Retinal pigment epithelial cell (primary cell): Measurements from ENCODE around the gene CFAP298.
A peak's percentile ranks its signal among the peaks of the same experiment; 100 is the strongest.
"Not testable (repeated sequence)": the region's sequence is repeated elsewhere in the genome, so short reads cannot be mapped to it uniquely, and the experiment has no call there.

Experiments
- DNase-seq: peaks from one replicate; pipeline ENCODE4 v3.0.0-alpha.2; 2010; ENCODE audit warnings: low read depth
- H3K4me3 ChIP-seq: 2 replicates; pipeline ENCODE4 v1.5.1; 2011; ENCODE audit warnings: mild to moderate bottlenecking, low read length, control low read depth, moderate library complexity
- TF ChIP-seq, protein P1 (sequence below): conservative IDR thresholded peaks from 2 replicates; pipeline ENCODE4 v1.5.1; 2011; ENCODE audit warnings: low read depth, low read length, control low read depth, inconsistent platforms

Gene CFAP298

DNA sequence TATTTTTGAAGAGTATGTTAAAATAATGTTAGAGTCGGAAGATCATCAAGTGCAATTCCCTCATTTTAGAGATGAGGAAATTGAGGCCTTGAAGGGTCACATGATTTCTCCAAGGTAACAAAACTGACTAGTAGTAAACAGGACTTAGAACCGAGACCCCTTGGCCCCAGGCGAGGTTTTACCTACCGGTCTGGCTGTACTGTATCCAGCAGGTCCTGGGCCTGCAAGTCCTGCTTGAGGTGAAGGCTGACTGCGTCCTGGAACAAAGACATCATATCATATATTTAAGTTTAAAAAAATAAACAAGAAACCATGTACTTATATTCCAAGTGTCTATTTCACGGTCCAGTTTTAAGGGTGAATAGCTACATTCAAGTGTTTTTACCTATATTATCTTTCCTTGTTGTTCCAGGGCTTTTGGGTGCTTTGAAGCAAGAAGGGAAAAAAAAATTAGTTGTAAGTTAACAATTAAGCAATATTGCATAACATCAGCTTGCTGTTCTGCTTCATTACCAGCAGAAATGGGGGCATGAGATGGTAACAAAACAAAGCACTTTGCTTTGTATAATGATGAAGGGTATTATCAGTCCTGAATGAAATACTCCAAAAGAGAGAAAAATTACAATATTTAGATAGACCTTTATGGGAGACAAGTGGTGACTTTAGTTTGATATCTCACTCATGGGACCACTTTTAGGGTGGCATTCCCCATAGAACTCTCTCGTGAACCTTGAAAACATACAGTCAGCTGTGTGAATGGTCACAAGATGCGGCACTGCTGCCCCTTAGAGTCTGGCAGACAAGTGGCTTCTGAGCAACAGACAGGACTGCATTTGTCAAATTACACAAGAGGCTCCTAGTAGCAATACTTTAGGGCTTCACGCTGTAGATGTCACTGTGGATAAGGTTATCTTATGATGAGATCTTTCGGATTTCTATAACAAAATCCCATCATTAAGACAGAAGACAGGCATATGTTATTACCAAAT is 29.8 kb upstream of the CFAP298 start:
- no peak for DNase-seq
- H3K4me3 ChIP-seq, result no peak overlapping the region
- TF ChIP-seq, protein P1, sequence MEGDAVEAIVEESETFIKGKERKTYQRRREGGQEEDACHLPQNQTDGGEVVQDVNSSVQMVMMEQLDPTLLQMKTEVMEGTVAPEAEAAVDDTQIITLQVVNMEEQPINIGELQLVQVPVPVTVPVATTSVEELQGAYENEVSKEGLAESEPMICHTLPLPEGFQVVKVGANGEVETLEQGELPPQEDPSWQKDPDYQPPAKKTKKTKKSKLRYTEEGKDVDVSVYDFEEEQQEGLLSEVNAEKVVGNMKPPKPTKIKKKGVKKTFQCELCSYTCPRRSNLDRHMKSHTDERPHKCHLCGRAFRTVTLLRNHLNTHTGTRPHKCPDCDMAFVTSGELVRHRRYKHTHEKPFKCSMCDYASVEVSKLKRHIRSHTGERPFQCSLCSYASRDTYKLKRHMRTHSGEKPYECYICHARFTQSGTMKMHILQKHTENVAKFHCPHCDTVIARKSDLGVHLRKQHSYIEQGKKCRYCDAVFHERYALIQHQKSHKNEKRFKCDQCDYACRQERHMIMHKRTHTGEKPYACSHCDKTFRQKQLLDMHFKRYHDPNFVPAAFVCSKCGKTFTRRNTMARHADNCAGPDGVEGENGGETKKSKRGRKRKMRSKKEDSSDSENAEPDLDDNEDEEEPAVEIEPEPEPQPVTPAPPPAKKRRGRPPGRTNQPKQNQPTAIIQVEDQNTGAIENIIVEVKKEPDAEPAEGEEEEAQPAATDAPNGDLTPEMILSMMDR, result no peak

DNA sequence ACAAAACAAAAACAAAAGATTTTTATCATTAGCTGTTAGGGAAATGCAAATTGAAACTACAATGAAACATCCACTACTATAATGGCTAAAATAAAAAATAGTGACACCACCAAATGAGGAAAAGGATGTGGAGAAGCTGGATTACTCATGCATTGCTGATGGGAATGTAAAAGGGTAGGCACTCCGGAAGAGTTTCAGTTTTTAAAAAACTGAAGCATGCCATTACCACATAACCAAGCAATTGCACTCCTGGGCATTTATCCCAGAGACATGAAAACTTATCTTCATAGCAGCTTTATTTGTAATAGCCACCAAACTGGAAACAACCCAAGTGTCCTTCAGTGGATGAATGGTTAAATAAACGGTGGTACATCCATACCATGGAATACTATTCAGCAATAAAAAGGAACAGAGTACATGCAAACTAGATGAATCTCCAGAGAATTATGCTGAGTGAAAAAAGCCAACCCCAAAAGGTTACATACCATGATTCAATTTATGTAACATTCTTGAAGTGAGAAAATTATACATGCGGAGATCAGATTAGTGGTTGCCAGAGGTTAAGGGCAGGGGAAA is 14.5 kb upstream of the CFAP298 start:
- H3K4me3 ChIP-seq, result no peak overlapping the region
- no peak for DNase-seq
- TF ChIP-seq, protein P1, result no peak

DNA sequence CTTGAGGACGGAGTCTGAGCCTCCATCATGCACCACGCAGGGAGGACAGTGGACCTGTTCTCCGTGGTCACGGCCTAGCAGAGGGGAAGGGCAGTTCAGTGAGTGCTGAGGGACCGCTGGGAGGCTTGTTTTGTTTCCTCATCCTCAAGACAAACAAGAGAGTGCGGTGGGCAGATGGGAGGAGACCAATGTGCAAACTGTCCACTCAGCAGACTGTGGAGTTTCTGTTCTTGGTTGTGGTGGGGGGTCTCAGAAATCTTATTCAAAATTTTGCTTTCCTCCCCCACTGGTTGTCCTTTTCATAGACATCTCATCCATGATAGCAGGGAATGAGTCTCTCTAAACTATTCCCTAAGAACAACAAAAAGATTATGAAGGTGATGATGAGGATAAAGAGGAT is 6.0 kb upstream of the CFAP298 start:
- not testable (repeated sequence) for H3K4me3 ChIP-seq

DNA sequence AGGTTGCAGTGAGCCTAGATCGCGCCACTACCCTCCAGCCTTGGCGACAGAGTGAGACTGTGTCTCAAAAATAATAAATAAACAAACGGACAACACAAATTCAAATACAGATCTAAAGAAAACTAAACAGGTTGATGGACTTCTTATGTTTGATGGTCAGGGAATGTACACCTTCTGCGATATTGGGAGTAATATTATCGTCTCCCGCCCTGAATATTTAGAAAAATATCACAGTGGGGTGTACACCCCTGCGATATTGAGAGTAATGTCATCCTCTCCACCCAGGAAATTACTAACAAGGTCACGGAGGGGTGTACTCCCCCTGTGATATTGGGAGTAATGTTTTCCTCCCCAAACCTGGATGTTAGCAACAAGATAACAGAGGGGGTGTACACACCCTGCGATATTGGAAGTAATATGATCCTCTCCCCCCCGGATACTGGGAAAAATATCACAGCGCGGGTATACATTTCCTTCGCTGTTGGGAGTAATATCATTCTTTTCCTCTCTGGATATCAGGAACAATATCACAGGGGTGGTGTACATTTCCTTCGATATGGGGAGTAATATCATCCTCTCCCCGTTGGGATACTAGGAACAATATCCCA is 1.4 kb upstream of the CFAP298 start:
- TF ChIP-seq, protein P1, result no peak
- no peak for DNase-seq
- peak overlapping the region; percentile 94 for H3K4me3 ChIP-seq

More for the DNA sequence above, 6.0 kb upstream of the CFAP298 start:
- DNase-seq, result not testable (repeated sequence)

DNA sequence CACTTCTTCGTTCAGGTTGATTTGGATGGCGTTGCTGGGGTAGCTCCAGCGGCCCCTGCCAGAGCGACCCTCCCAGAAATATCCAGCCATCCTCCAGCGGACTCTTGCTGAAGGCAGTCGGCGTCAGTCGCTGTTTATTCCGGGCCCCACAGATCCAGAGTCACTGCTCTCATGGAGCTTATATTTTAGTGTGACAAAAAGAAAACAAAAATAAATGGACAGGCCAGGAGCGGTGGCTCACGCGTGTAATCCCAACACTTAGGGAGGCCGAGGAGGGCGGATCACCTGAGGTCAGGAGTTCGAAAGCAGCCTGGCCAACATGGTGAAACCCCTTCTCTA is 791 bp upstream of the CFAP298 start:
- peak overlapping the region; percentile 94 for H3K4me3 ChIP-seq
- no peak for DNase-seq
- TF ChIP-seq, protein P1, result no peak

DNA sequence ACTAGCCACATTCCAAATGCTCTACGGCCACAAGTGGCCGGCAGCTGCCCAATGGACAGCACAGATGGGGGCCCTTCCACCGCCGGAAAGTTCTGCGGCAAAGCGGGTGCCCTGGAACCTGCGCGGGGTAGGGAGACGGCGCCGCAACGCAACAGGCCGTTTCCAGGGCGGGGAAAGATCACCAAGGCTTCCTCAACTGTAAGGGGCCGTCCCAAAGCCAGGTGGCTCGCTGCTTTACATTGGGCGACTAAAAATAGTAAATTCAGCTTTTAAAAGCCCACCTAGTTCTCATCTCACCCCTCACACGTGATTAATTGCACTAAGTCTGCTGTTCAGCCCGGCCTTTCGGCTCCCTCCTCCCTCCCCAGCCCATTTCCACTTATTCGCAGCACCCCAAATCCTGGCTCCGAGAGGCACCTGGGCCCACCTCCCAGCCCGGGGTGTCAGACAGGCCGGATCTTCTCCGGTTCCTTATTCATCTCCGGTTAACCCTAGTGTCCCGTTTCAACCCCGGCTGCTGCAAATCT is 643 bp downstream of the CFAP298 start:
- H3K4me3 ChIP-seq, result peak overlapping the region; percentile 94
- no peak for DNase-seq
- TF ChIP-seq, protein P1, result no peak

DNA sequence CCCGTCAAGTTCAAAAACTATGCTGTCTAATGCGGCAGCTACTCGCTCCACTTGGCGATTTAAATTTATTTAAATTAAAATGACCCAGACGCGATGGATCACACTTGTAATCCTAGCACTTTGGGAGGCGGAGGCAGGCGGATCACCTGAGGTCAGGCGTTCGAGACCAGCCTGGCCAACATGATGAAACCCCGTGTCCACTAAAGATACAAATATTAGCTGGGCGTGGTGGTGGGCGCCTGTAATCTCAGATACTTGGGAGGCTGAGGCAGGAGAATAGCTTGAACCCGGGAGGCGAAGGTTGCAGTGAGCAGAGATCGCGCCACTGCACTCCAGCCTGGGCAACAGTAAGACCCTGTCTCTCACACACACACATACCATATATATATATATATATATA is 1.2 kb downstream of the CFAP298 start:
- not testable (repeated sequence) for DNase-seq
- H3K4me3 ChIP-seq, result peak overlapping the region; percentile 94
